ENCODE data around the gene GGT6. TPM values are rescaled to one million over a fixed set of nuclear protein-coding genes. Genes with fewer than 3 reads are reported as not detected.

Gene GGT6
- total RNA-seq, 1 donor = not detected

- H3K27ac ChIP-seq (ENCODE audit: low read depth, low read length) = no peak overlapping the region
- H3K27me3 ChIP-seq (ENCODE audit: insufficient read depth, low read length) = no peaks in the 10 kb centered on the region
- peak; percentile 42 for DNase-seq (ENCODE audit: insufficient read length, low spot score, missing footprints)
- H3K4me2 ChIP-seq (ENCODE audit: insufficient read depth, low read length) = no peak overlapping the region
- H3K9me3 ChIP-seq (ENCODE audit: low read depth, low read length) = no peaks in the 10 kb centered on the region
- no peak for TF ChIP-seq CTCF (IDR thresholded peaks at IDR 0.05; ENCODE audit: extremely low read depth, low read depth, low read length)
- no peak overlapping the region for H2AFZ ChIP-seq (ENCODE audit: low read length)
- no peak overlapping the region for H3K4me3 ChIP-seq (ENCODE audit: insufficient read depth, low read length)
- peaks cover 4% of the 10 kb centered on the region for H3K36me3 ChIP-seq (ENCODE audit: insufficient read depth, low read length)
- peaks cover 23% of the 10 kb centered on the region for H3K79me2 ChIP-seq (ENCODE audit: insufficient read depth, low read length)
- H4K20me1 ChIP-seq (ENCODE audit: insufficient read depth, low read length) = peaks cover 7% of the 10 kb centered on the region
- H3K4me1 ChIP-seq (ENCODE audit: insufficient read depth, low read length) = peaks cover 24% of the 10 kb centered on the region
Observed at GRCh38 chr17:4558347-4558971, 1.9 kb downstream of the GGT6 start.

GRCh38 chr17:4557626-4558346, 2.6 kb downstream of the GGT6 start:
- Histone ChIP-seq H3K36me3 (ENCODE audit: insufficient read depth, low read length) (peaks cover 10% of the 10 kb centered on the region), H4K20me1 (ENCODE audit: insufficient read depth, low read length) (peaks cover 7% of the 10 kb centered on the region), H3K27me3 (ENCODE audit: insufficient read depth, low read length) (no peaks in the 10 kb centered on the region), H2AFZ (ENCODE audit: low read length) (no peak overlapping the region), H3K27ac (ENCODE audit: low read depth, low read length) (no peak overlapping the region), H3K79me2 (ENCODE audit: insufficient read depth, low read length) (peaks cover 26% of the 10 kb centered on the region), H3K4me2 (ENCODE audit: insufficient read depth, low read length) (no peak overlapping the region), H3K4me3 (ENCODE audit: insufficient read depth, low read length) (no peak overlapping the region), H3K9me3 (ENCODE audit: low read depth, low read length) (no peaks in the 10 kb centered on the region), H3K4me1 (ENCODE audit: insufficient read depth, low read length) (peaks cover 24% of the 10 kb centered on the region)
- no peak for TF ChIP-seq CTCF (IDR thresholded peaks at IDR 0.05; ENCODE audit: extremely low read depth, low read depth, low read length)
- peak; percentile 68 for DNase-seq (ENCODE audit: insufficient read length, low spot score, missing footprints)

- peaks cover 19% of the 10 kb centered on the region for H3K4me1 ChIP-seq (ENCODE audit: insufficient read depth, low read length)
- peaks cover 17% of the 10 kb centered on the region for H3K36me3 ChIP-seq (ENCODE audit: insufficient read depth, low read length)
- H4K20me1 ChIP-seq (ENCODE audit: insufficient read depth, low read length) = peaks cover 7% of the 10 kb centered on the region
- H2AFZ ChIP-seq (ENCODE audit: low read length) = no peak overlapping the region
- no peak overlapping the region for H3K4me3 ChIP-seq (ENCODE audit: insufficient read depth, low read length)
- H3K9me3 ChIP-seq (ENCODE audit: low read depth, low read length) = no peaks in the 10 kb centered on the region
- peaks cover 26% of the 10 kb centered on the region for H3K79me2 ChIP-seq (ENCODE audit: insufficient read depth, low read length)
- no peak overlapping the region for H3K4me2 ChIP-seq (ENCODE audit: insufficient read depth, low read length)
- peak; percentile 54 for DNase-seq (ENCODE audit: insufficient read length, low spot score, missing footprints)
- no peak overlapping the region for H3K27ac ChIP-seq (ENCODE audit: low read depth, low read length)
- no peak for TF ChIP-seq CTCF (IDR thresholded peaks at IDR 0.05; ENCODE audit: extremely low read depth, low read depth, low read length)
- H3K27me3 ChIP-seq (ENCODE audit: insufficient read depth, low read length) = no peaks in the 10 kb centered on the region
Observed at GRCh38 chr17:4556996-4557395, 3.4 kb downstream of the GGT6 start.

All from osteoblast (primary cell).